Neural cell (in vitro differentiated cells): ENCODE data around the gene RASAL2.

Experiments used
- CTCF ChIP-seq: fragments of 450-650 bp; IDR thresholded peaks from 2 replicates; pipeline ENCODE4 v1.5.1; 2014; ENCODE audit warnings: antibody characterized with exemption, mild to moderate bottlenecking, moderate library complexity; ENCODE audit not compliant: poor library complexity, severe bottlenecking
- EZH2 ChIP-seq: fragments of 200-600, 300-800 bp; shearing (Covaris generic), sonication (generic); IDR thresholded peaks from 2 replicates; pipeline ENCODE4 v1.6.1; 2014; ENCODE audit warnings: antibody characterized with exemption, low read length, borderline replicate concordance, mild to moderate bottlenecking; ENCODE audit not compliant: insufficient read depth, poor library complexity, severe bottlenecking
- POLR2AphosphoS5 ChIP-seq: IDR thresholded peaks from 2 replicates; pipeline ENCODE4 v1.6.1; 2012
- RAD21 ChIP-seq: fragments of 450-650 bp; conservative IDR thresholded peaks from 2 replicates; pipeline ENCODE4 v1.6.1; 2014; ENCODE audit warnings: antibody characterized with exemption, mild to moderate bottlenecking, moderate library complexity
- SMC3 ChIP-seq: fragments of 450-650 bp; conservative IDR thresholded peaks from 2 replicates; pipeline ENCODE4 v1.6.1; 2014; ENCODE audit warnings: antibody characterized with exemption, mild to moderate bottlenecking, moderate library complexity; ENCODE audit not compliant: poor library complexity

- TF ChIP-seq CTCF (peak; percentile 42), SMC3 (no peak), POLR2AphosphoS5 (no peak), RAD21 (peak; percentile 40), EZH2 (no peak)
Observed at GRCh38 chr1:178189814-178190213, 95.9 kb downstream of the RASAL2 start.
